ENCODE results near the gene WDR75.

Gene WDR75

DNA sequence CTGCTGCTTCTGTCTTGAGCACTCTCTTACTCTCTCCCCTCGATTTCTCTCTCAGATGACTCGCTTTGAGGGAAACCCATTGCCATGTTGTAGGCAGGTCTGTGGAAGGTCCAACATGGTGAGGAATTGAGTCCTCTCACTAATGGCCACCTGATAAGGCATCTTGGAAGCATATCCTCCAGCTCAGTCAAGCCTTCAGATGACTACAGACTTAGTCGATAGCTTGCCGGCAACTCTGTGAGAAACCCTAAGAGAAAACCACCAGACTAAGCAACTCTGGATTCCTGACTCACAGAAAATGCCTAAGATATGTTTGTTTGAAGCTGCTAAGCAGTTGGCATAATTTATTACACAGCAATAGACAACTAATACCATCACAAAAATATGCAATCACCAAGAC is 51.2 kb downstream of the WDR75 start:
- DNase-seq (ENCODE audit: insufficient read length, low spot score) (no peak), FAIRE-seq (no peak)
- TF ChIP-seq, protein P1, sequence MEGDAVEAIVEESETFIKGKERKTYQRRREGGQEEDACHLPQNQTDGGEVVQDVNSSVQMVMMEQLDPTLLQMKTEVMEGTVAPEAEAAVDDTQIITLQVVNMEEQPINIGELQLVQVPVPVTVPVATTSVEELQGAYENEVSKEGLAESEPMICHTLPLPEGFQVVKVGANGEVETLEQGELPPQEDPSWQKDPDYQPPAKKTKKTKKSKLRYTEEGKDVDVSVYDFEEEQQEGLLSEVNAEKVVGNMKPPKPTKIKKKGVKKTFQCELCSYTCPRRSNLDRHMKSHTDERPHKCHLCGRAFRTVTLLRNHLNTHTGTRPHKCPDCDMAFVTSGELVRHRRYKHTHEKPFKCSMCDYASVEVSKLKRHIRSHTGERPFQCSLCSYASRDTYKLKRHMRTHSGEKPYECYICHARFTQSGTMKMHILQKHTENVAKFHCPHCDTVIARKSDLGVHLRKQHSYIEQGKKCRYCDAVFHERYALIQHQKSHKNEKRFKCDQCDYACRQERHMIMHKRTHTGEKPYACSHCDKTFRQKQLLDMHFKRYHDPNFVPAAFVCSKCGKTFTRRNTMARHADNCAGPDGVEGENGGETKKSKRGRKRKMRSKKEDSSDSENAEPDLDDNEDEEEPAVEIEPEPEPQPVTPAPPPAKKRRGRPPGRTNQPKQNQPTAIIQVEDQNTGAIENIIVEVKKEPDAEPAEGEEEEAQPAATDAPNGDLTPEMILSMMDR (IDR thresholded peaks at IDR 0.05; ENCODE audit: insufficient read depth, missing control alignments): no peak

DNA sequence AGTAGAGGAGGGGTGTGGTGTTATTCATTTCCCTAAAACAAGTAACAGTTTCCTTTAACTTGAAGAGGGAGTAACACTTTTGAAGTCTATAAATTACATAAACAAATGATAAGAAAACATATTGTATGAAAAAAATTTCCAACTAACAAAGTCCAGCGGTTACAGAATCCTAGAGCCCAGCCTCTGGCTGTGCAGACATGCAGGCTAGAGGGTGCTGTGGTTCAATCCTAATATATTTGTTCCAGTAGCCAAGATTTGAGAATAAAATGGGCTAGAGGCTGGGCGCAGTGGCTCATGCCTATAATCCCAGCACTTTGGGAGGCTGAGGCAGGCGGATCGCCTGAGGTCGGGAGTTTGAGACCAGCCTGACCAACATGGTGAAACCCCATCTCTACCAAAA is 56.9 kb downstream of the WDR75 start:
- FAIRE-seq: no peak
- TF ChIP-seq, protein P1 (IDR thresholded peaks at IDR 0.05; ENCODE audit: insufficient read depth, missing control alignments): no peak
- no peak for DNase-seq (ENCODE audit: insufficient read length, low spot score)

DNA sequence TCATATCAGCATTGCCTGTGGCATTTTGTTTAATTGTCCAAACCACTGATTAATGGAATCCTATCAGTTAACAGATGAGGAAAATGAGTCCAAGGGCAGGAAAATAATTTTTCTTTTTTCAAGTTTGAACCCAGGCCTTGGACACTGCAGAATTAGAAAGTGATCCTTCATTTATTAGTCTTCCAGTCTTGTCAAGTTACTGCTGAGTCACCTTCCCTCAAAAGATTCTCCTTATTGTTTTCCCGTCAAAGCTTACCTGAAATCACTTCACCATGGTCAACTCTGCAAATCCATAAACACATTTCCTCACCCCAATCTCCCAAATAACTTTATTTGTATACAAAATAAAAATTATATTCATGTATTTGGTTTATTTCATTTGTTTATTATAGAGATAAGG is 57.9 kb downstream of the WDR75 start:
- TF ChIP-seq, protein P1 (IDR thresholded peaks at IDR 0.05; ENCODE audit: insufficient read depth, missing control alignments): no peak
- no peak for FAIRE-seq

DNA sequence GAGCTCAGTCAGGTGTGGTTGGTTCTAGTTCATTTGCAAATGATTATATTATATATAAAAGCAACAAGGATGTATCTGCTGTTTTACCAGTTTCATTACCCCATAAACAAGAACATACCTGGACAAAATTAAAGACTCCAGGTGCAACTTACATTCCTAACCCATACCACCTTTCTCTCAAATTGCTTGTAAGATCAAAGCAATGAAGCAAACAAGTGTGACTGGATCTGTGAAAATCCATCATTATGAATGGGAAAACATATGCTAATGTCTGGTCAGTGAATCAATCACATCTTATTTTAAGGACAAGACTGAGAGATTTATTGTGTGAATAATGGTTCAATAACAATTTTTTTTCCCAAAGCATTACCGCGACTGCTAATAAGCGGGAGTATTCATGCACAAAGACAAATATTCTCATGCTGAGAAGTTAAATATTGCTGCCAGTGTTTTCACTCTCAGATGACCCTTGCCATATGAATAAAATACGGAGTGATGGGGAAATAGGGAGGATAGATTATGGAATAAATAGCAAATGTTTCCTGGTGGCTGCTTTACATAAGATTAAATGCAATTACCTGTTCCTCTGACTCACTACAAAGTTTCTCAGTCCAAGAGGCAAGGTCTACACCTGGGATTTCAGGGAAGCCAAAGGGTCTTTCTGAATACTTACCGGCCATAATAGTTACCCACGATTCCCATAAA is 59.3 kb downstream of the WDR75 start:
- TF ChIP-seq, protein P1 (IDR thresholded peaks at IDR 0.05; ENCODE audit: insufficient read depth, missing control alignments): no peak
- DNase-seq (ENCODE audit: insufficient read length, low spot score): no peak

More for the DNA sequence above, 57.9 kb downstream of the WDR75 start:
- no peak for DNase-seq (ENCODE audit: insufficient read length, low spot score)

DNA sequence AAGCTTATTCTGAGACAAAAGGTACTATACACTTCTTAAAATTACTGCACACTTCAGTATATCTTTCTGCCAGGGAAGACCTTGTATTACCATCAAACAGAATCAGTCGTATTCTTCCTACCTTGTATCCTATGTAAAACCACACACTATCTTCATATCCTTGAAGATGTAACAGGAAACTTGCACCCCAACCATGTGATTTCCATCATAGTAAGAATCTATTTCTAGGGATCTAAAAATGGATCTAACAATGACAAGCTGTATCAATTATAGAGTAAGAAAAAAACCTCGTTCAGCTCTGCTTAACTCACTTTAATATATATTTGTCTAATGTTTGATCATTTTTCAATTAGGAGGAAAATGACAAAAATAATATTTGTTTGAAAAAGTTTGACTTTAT is 60.2 kb downstream of the WDR75 start:
- DNase-seq (ENCODE audit: insufficient read length, low spot score) (no peak), FAIRE-seq (no peak)
- TF ChIP-seq, protein P1 (IDR thresholded peaks at IDR 0.05; ENCODE audit: insufficient read depth, missing control alignments): no peak

More for the DNA sequence above, 59.3 kb downstream of the WDR75 start:
- FAIRE-seq: no peak

DNA sequence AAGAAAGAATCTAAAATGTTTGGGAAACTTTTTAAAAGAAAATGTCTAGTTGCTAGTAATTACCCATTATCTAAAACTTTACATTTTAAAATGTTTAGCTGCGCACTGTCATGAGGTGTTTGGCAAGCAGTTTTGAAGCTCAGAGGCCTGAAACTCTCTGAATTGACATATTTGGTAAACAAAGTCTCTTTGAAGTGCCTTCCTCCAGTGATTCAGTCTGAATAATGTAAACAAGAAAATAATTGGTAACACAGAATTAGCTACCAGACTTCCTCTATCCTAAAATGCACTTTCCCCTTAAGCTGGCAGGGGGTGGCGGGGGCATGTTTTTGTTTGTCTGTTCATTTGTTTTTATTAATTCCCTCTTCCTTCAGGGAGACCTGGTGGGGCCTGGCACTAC is 61.4 kb downstream of the WDR75 start:
- TF ChIP-seq, protein P1 (IDR thresholded peaks at IDR 0.05; ENCODE audit: insufficient read depth, missing control alignments): no peak
- no peak for FAIRE-seq
- no peak for DNase-seq (ENCODE audit: insufficient read length, low spot score)

DNA sequence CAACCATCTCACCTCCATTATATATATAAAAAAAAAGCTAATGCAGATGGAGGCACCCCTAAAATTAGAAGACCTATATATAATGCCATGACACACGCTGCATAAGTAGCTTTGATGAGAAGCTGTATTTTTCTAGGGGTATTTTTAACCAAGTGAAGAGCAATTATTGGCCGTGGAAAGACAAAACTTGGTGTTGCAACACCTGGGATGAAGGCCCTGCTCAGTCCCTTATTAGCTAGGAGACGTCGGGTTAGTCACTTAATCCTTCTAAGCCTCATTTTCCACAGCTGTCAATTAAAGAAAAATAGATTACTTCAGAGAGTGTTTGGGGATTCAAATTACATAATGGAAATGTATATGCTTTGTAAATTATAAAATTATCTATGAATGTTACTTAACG is 63.0 kb downstream of the WDR75 start:
- DNase-seq (ENCODE audit: insufficient read length, low spot score) (peak; percentile 34), FAIRE-seq (peak; percentile 75)
- TF ChIP-seq, protein P1 (IDR thresholded peaks at IDR 0.05; ENCODE audit: insufficient read depth, missing control alignments): no peak
